H9 (cell line): ENCODE measurements around the gene NFXL1. TPM values are rescaled to one million over a fixed set of nuclear protein-coding genes. Genes with fewer than 3 reads are reported as not detected.

ENCODE experiments used
- DNase-seq: peaks from one replicate; pipeline ENCODE4 v3.0.0-alpha.2; 2017
- H2AFZ ChIP-seq: one replicate; pipeline ENCODE4 v1.6.1; 2013; ENCODE audit warnings: mild to moderate bottlenecking, low read length, control low read depth, moderate library complexity
- H2AK5ac ChIP-seq: 2 replicates; pipeline ENCODE4 v1.6.1; 2013; ENCODE audit warnings: low read length, control low read depth, mixed read lengths; ENCODE audit not compliant: insufficient read length
- H2BK120ac ChIP-seq: one replicate; pipeline ENCODE4 v1.6.1; 2013; ENCODE audit warnings: low read depth, mild to moderate bottlenecking, low read length, control low read depth, inconsistent platforms; ENCODE audit not compliant: poor library complexity, severe bottlenecking
- H2BK12ac ChIP-seq: 2 replicates; pipeline ENCODE4 v1.6.1; 2013; ENCODE audit warnings: low read length, control low read depth, mixed read lengths, low read depth; ENCODE audit not compliant: insufficient read length
- H2BK15ac ChIP-seq: 2 replicates; pipeline ENCODE4 v1.6.1; 2013; ENCODE audit warnings: low read depth, low read length, control low read depth
- H2BK20ac ChIP-seq: one replicate; pipeline ENCODE4 v1.6.1; 2013; ENCODE audit warnings: low read depth, mild to moderate bottlenecking, low read length, control low read depth, inconsistent platforms; ENCODE audit not compliant: poor library complexity, severe bottlenecking
- H2BK5ac ChIP-seq: 2 replicates; pipeline ENCODE4 v1.6.1; 2013; ENCODE audit warnings: low read length, control low read depth, mixed read lengths; ENCODE audit not compliant: insufficient read length
- H3K14ac ChIP-seq: 2 replicates; pipeline ENCODE4 v1.6.1; 2013; ENCODE audit warnings: low read length, control low read depth; ENCODE audit not compliant: insufficient read depth
- H3K18ac ChIP-seq: 2 replicates; pipeline ENCODE4 v1.6.1; 2013; ENCODE audit warnings: low read depth, mild to moderate bottlenecking, mixed read lengths, low read length, control low read depth; ENCODE audit not compliant: insufficient read length
- H3K23ac ChIP-seq: 2 replicates; pipeline ENCODE4 v1.6.1; 2013; ENCODE audit warnings: low read length, control low read depth, mixed read lengths, low read depth; ENCODE audit not compliant: insufficient read length
- H3K23me2 ChIP-seq: 2 replicates; pipeline ENCODE4 v1.6.1; 2013; ENCODE audit warnings: low read depth, mild to moderate bottlenecking, mixed read lengths, low read length, control low read depth; ENCODE audit not compliant: insufficient read length, poor library complexity, severe bottlenecking
- H3K27ac ChIP-seq: 2 replicates; pipeline ENCODE4 v1.5.1; 2013; ENCODE audit warnings: low read length, control low read depth, mixed read lengths, low read depth; ENCODE audit not compliant: insufficient read length
- H3K27me3 ChIP-seq: 2 replicates; pipeline ENCODE4 v1.6.1; 2013; ENCODE audit warnings: low read length, control low read depth, inconsistent platforms; ENCODE audit not compliant: insufficient read depth
- H3K4ac ChIP-seq: 2 replicates; pipeline ENCODE4 v1.6.1; 2013; ENCODE audit warnings: low read depth, mild to moderate bottlenecking, control low read depth, inconsistent platforms, low read length, moderate library complexity
- H3K4me1 ChIP-seq: 2 replicates; pipeline ENCODE4 v1.6.1; 2013; ENCODE audit warnings: low read length, control low read depth, inconsistent platforms; ENCODE audit not compliant: insufficient read depth
- H3K4me2 ChIP-seq: 2 replicates; pipeline ENCODE4 v1.6.1; 2013; ENCODE audit warnings: low read length, control low read depth, mixed read lengths; ENCODE audit not compliant: insufficient read length, insufficient read depth
- H3K56ac ChIP-seq: 2 replicates; pipeline ENCODE4 v1.6.1; 2013; ENCODE audit warnings: low read depth, mild to moderate bottlenecking, mixed read lengths, low read length, control low read depth; ENCODE audit not compliant: insufficient read length
- H3K79me1 ChIP-seq: 2 replicates; pipeline ENCODE4 v1.6.1; 2013; ENCODE audit warnings: low read depth, mild to moderate bottlenecking, moderate library complexity, low read length, control low read depth, inconsistent platforms; ENCODE audit not compliant: insufficient read depth, poor library complexity, severe bottlenecking
- H3K79me2 ChIP-seq: 2 replicates; pipeline ENCODE4 v1.6.1; 2013; ENCODE audit warnings: low read length, control low read depth, inconsistent platforms; ENCODE audit not compliant: insufficient read depth
- H3K9ac ChIP-seq: 2 replicates; pipeline ENCODE4 v1.6.1; 2013; ENCODE audit warnings: low read length, control low read depth, mixed read lengths; ENCODE audit not compliant: insufficient read length; ENCODE audit errors: extremely low read depth
- H3K9me3 ChIP-seq: one replicate; pipeline ENCODE4 v1.6.1; 2013; ENCODE audit warnings: low read depth, low read length, inconsistent platforms; ENCODE audit not compliant: control insufficient read depth
- H3T11ph ChIP-seq: one replicate; pipeline ENCODE4 v1.6.1; 2013; ENCODE audit warnings: mild to moderate bottlenecking, low read length, control low read depth, inconsistent platforms
- H4K20me1 ChIP-seq: one replicate; pipeline ENCODE4 v1.6.1; 2013; ENCODE audit not compliant: control insufficient read depth, insufficient read length, insufficient read depth
- H4K5ac ChIP-seq: 2 replicates; pipeline ENCODE4 v1.6.1; 2013; ENCODE audit warnings: low read depth, mild to moderate bottlenecking, mixed read lengths, low read length, control low read depth; ENCODE audit not compliant: insufficient read length
- H4K8ac ChIP-seq: replicated peaks from 2 replicates; pipeline ENCODE4 v1.6.1; 2013; ENCODE audit warnings: low read length, control low read depth, mixed read lengths, low read depth; ENCODE audit not compliant: insufficient read length
- H4K91ac ChIP-seq: 2 replicates; pipeline ENCODE4 v1.6.1; 2013; ENCODE audit warnings: low read depth, mild to moderate bottlenecking, moderate library complexity, mixed read lengths, low read length, control low read depth; ENCODE audit not compliant: insufficient read length
- H3K27ac Mint-ChIP-seq, 3 experiments: 2 replicates in 2 of 3; 3 replicates in 1 of 3; pipeline ENCODE4 v1.8.0; 2020 to 2021; ENCODE audit warnings: mixed read lengths in 3 of 3, mild to moderate bottlenecking in 1 of 3, moderate library complexity in 1 of 3
- H3K27me3 Mint-ChIP-seq: 2 replicates; pipeline ENCODE4 v1.8.0; 2021; ENCODE audit warnings: low read depth, mild to moderate bottlenecking, moderate library complexity, mixed read lengths
- H3K36me3 Mint-ChIP-seq, 3 experiments: 2 replicates in 2 of 3; 3 replicates in 1 of 3; pipeline ENCODE4 v1.8.0; 2020 to 2021; ENCODE audit warnings: low read depth in 3 of 3, mixed read lengths in 3 of 3; ENCODE audit not compliant: insufficient read depth in 1 of 3
- H3K4me1 Mint-ChIP-seq, 2 experiments: 2 replicates each; pipeline ENCODE4 v1.8.0; 2020; ENCODE audit warnings: mixed read lengths in 2 of 2
- H3K4me3 Mint-ChIP-seq, 2 experiments: 2 replicates in 1 of 2; 3 replicates in 1 of 2; pipeline ENCODE4 v1.8.0; 2020 to 2021; ENCODE audit warnings: mild to moderate bottlenecking in 2 of 2, mixed read lengths in 2 of 2, moderate library complexity in 1 of 2
- H3K9me3 Mint-ChIP-seq, 2 experiments: 2 replicates in 1 of 2; 3 replicates in 1 of 2; pipeline ENCODE4 v1.8.0; 2020; ENCODE audit warnings: mild to moderate bottlenecking in 2 of 2, mixed read lengths in 2 of 2, moderate library complexity in 1 of 2
- WGBS: extraction: QIAGEN DNeasy Blood & Tissue Kit; methylation state at CpG from one replicate; pipeline ENCODE4 v1.1.7; 2013; ENCODE audit warnings: missing lambda C conversion rate, low lambda C conversion rate, mixed read lengths; ENCODE audit not compliant: insufficient read length; ENCODE audit errors: extremely low coverage; 5-methylcytosine and 5-hydroxymethylcytosine counted together
- total RNA-seq: library from RNA; stranded (reverse); gene quantifications from 2 replicates; pipeline ENCODE4 v1.2.1, GENCODE V29; 2021
- TF ChIP-seq, protein P1 (sequence below): fragments of 200-600 bp; sonication (generic); conservative IDR thresholded peaks from 3 replicates; pipeline ENCODE4 v1.8.0; 2021; ENCODE audit warnings: antibody characterized with exemption, mild to moderate bottlenecking

Gene NFXL1
- total RNA-seq, 1 experiment from 2014 or later, result 33.8 TPM

DNA sequence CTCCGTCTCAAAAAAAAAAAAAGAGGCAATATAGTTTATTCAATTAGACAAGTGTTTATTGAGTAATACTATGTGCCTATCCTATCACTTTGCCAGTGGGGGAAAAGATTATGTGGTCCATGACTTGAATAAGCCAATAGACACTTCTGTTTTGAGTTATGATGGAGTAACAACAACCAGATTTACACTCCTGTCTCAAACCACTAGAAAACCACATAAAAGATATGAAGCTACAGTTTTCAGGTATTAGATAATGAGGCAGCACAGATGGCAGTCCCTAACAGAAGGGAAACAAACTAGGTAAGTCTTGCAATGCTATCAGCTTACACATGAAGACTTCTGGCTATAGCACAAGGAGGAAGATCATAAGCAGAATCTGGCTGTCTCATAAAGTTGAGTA lies 22.5 kb downstream of the NFXL1 start:
- Histone ChIP-seq H3K56ac (no peak overlapping the region), H3K4me1 (no peaks in the 10 kb centered on the region), H3K4ac (no peak overlapping the region), H3K9me3 (no peaks in the 10 kb centered on the region), H2BK20ac (no peak overlapping the region), H3K4me2 (no peak overlapping the region), H3K23me2 (no peaks in the 10 kb centered on the region), H4K91ac (no peak overlapping the region), H4K5ac (no peak overlapping the region), H3K9ac (no peak overlapping the region), H3K18ac (no peak overlapping the region), H4K8ac (no peak overlapping the region), H2AFZ (no peak overlapping the region), H3K14ac (no peak overlapping the region), H3K79me2 (no peaks in the 10 kb centered on the region), H2BK120ac (no peak overlapping the region), H2AK5ac (no peak overlapping the region), H2BK12ac (no peak overlapping the region), H4K20me1 (no peaks in the 10 kb centered on the region), H3T11ph (no peak overlapping the region), H3K27me3 (no peaks in the 10 kb centered on the region), H3K79me1 (no peaks in the 10 kb centered on the region), H2BK5ac (no peak overlapping the region), H3K23ac (no peak overlapping the region), H2BK15ac (no peak overlapping the region), H3K27ac (no peak overlapping the region)
- TF ChIP-seq, protein P1, sequence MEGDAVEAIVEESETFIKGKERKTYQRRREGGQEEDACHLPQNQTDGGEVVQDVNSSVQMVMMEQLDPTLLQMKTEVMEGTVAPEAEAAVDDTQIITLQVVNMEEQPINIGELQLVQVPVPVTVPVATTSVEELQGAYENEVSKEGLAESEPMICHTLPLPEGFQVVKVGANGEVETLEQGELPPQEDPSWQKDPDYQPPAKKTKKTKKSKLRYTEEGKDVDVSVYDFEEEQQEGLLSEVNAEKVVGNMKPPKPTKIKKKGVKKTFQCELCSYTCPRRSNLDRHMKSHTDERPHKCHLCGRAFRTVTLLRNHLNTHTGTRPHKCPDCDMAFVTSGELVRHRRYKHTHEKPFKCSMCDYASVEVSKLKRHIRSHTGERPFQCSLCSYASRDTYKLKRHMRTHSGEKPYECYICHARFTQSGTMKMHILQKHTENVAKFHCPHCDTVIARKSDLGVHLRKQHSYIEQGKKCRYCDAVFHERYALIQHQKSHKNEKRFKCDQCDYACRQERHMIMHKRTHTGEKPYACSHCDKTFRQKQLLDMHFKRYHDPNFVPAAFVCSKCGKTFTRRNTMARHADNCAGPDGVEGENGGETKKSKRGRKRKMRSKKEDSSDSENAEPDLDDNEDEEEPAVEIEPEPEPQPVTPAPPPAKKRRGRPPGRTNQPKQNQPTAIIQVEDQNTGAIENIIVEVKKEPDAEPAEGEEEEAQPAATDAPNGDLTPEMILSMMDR, result no peak
- no peak for DNase-seq
- no peak overlapping the region for H3K27ac Mint-ChIP-seq
- H3K36me3 Mint-ChIP-seq, result peaks cover 31 to 82% (median 77%) of the 10 kb centered on the region in 3 experiments; a peak in 6 of 7 replicates
- no peaks in the 10 kb centered on the region for H3K27me3 Mint-ChIP-seq
- H3K4me1 Mint-ChIP-seq, result no peaks in the 10 kb centered on the region
- no peaks in the 10 kb centered on the region for H3K9me3 Mint-ChIP-seq
- no CpG with 5 or more reads among the region's 1 CpG for WGBS
- H3K4me3 Mint-ChIP-seq, result no peak overlapping the region
